K562 (cell line): ENCODE data around the gene IRAK2. TPM values are rescaled to one million over a fixed set of nuclear protein-coding genes. Genes with fewer than 3 reads are reported as not detected.

Experiments
- ATAC-seq: fragments of 200-7000 bp; cut with Tn5 transposase; 3 replicates; pipeline ENCODE4 v1.9.1; 2020; ENCODE audit warnings: moderate library complexity
- BruUV-seq: library from RNA; stranded (reverse); fragments of 400-500 nt; replicated peaks from 2 replicates; lab custom pipeline; 2021; lab: Mats Ljungman, UMichigan
- CTCF ChIA-PET: fragments of 300-600 bp; formaldehyde crosslinking; extraction: SDS; loops from one replicate; lab custom pipeline; 2021; ENCODE audit warnings: low intra/inter-chr PET ratio; lab: Yijun Ruan, JAX
- POLR2A ChIA-PET: fragments of 300-600, 350-650 bp; sonication (Branson Sonifier 250); formaldehyde crosslinking; extraction: SDS; loops from one replicate; lab custom pipeline; 2021; ENCODE audit warnings: antibody characterized with exemption, inconsistent platforms; lab: Yijun Ruan, JAX
- DNase-seq, 4 experiments: peaks; one replicate each; pipeline versions ENCODE4 v3.0.0 to v3.0.0-alpha.2; 2011 to 2018; ENCODE audit warnings: low spot score in 3 of 4, mixed read lengths in 3 of 4; ENCODE audit errors: extremely low read depth in 1 of 4
- FAIRE-seq: peaks from 2 replicates; lab custom pipeline; 2011; peaks lifted over from hg19 to GRCh38; lab: Jason Lieb, UNC
- H2AFZ ChIP-seq: 2 replicates; pipeline ENCODE4 v1.6.0; 2011; ENCODE audit warnings: low read depth, low read length, control low read depth, inconsistent platforms
- H3K27ac ChIP-seq: fragments of 200-600 bp; 3 replicates; pipeline ENCODE4 v1.8.0; 2011; ENCODE audit warnings: low read depth, mild to moderate bottlenecking, control low read depth, inconsistent platforms, low read length, moderate library complexity, mixed read lengths; ENCODE audit errors: extremely low read depth
- H3K27me3 ChIP-seq, 2 experiments: fragments of 300-600 bp in 1 of 2; 2 replicates in 1 of 2; 3 replicates in 1 of 2; pipeline versions ENCODE4 v1.6.0 to v1.8.0; 2011; ENCODE audit warnings: inconsistent platforms in 2 of 2, low read length in 2 of 2, mild to moderate bottlenecking in 1 of 2, mixed read lengths in 1 of 2, moderate library complexity in 1 of 2; ENCODE audit not compliant: control insufficient read depth in 2 of 2, insufficient read depth in 2 of 2
- H3K36me3 ChIP-seq: fragments of 300-600 bp; 3 replicates; pipeline ENCODE4 v1.8.0; 2011; ENCODE audit warnings: mild to moderate bottlenecking, low read length, inconsistent platforms; ENCODE audit not compliant: control insufficient read depth, insufficient read depth
- H3K4me1 ChIP-seq, 2 experiments: fragments of 200-600 bp in 1 of 2; replicated peaks in 1 of 2; 2 replicates in 1 of 2; 3 replicates in 1 of 2; pipeline versions ENCODE4 v1.5.1 to v1.8.0; 2011; ENCODE audit warnings: inconsistent platforms in 2 of 2, low read length in 2 of 2, mild to moderate bottlenecking in 1 of 2, mixed read lengths in 1 of 2, moderate library complexity in 1 of 2; ENCODE audit not compliant: control insufficient read depth in 2 of 2, insufficient read depth in 2 of 2
- H3K4me2 ChIP-seq: 2 replicates; pipeline ENCODE4 v1.6.1; 2011; ENCODE audit warnings: low read length, control low read depth, inconsistent platforms, mixed read lengths; ENCODE audit not compliant: insufficient read depth
- H3K4me3 ChIP-seq: fragments of 200-600 bp; sonication (generic), shearing (Covaris generic); 2 replicates; pipeline ENCODE4 v1.5.1; 2016; ENCODE audit warnings: control low read depth, inconsistent platforms
- H3K79me2 ChIP-seq: fragments of 200-600 bp; 3 replicates; pipeline ENCODE4 v1.8.0; 2011; ENCODE audit warnings: low read length, inconsistent platforms; ENCODE audit not compliant: control insufficient read depth, insufficient read depth
- H3K9ac ChIP-seq, 2 experiments: 2 replicates each; pipeline versions ENCODE4 v1.6.0 to v1.6.1; 2011; ENCODE audit warnings: low read depth in 2 of 2, low read length in 2 of 2, control low read depth in 1 of 2, inconsistent platforms in 1 of 2, mild to moderate bottlenecking in 1 of 2, mixed read lengths in 1 of 2; ENCODE audit not compliant: insufficient read depth in 1 of 2
- H3K9me1 ChIP-seq: one replicate; pipeline ENCODE4 v1.6.0; 2011; ENCODE audit warnings: inconsistent platforms, mild to moderate bottlenecking, low read length, moderate library complexity; ENCODE audit not compliant: control insufficient read depth, insufficient read depth
- H3K9me3 ChIP-seq: replicated peaks from 2 replicates; pipeline ENCODE4 v1.5.1; 2011; ENCODE audit warnings: low read depth, low read length, inconsistent platforms; ENCODE audit not compliant: control insufficient read depth, insufficient read depth
- H4K20me1 ChIP-seq: replicated peaks from 2 replicates; pipeline ENCODE4 v1.6.1; 2011; ENCODE audit warnings: low read length, inconsistent platforms, mixed read lengths; ENCODE audit not compliant: control insufficient read depth, insufficient read depth
- BCOR ChIP-seq: fragments of 450-650 bp; IDR thresholded peaks from 2 replicates; pipeline ENCODE4 v1.6.1; 2016
- BRCA1 ChIP-seq, 2 experiments: fragments of 450-650 bp in 1 of 2; sonication (generic) in 1 of 2; formaldehyde crosslinking in 1 of 2; IDR thresholded peaks; 2 replicates each; pipeline versions ENCODE4 v1.5.0 to v1.6.1; 2017 to 2020; ENCODE audit warnings: mild to moderate bottlenecking in 1 of 2, missing genetic modification reagents in 1 of 2
- CBFB ChIP-seq: sonication (generic); formaldehyde crosslinking; IDR thresholded peaks from 2 replicates; pipeline ENCODE4 v1.4.0; 2020; ENCODE audit warnings: mild to moderate bottlenecking, missing genetic modification reagents
- CHCHD3 ChIP-seq: fragments of 250-450 bp; sonication (Bioruptor Pico); IDR thresholded peaks from 2 replicates; pipeline ENCODE4 v2.1.2; 2022; ENCODE audit warnings: mild to moderate bottlenecking
- HDAC1 ChIP-seq, 2 experiments: fragments of 450-650 bp; IDR thresholded peaks; 2 replicates each; pipeline ENCODE4 v1.6.1; 2016 to 2017; ENCODE audit warnings: inconsistent platforms in 1 of 2, mild to moderate bottlenecking in 1 of 2, moderate library complexity in 1 of 2
- ILF3 ChIP-seq: fragments of 450-650 bp; IDR thresholded peaks from 2 replicates; pipeline ENCODE4 v1.6.1; 2018; ENCODE audit warnings: antibody characterized with exemption, mild to moderate bottlenecking, moderate library complexity, borderline replicate concordance
- KDM1A ChIP-seq, 2 experiments: fragments of 450-650 bp; IDR thresholded peaks; 2 replicates each; pipeline ENCODE4 v1.6.1; 2016; ENCODE audit warnings: mild to moderate bottlenecking in 2 of 2
- NCOA6 ChIP-seq: fragments of 450-650 bp; IDR thresholded peaks from 2 replicates; pipeline ENCODE4 v1.6.1; 2017; ENCODE audit warnings: mild to moderate bottlenecking
- NFATC3 ChIP-seq: fragments of 450-650 bp; IDR thresholded peaks from 2 replicates; pipeline ENCODE4 v1.6.1; 2017; ENCODE audit warnings: mild to moderate bottlenecking
- NR2C2 ChIP-seq, 2 experiments: fragments of 200-800 bp in 1 of 2; sonication (Bioruptor generic) in 1 of 2; sonication (generic) in 1 of 2; formaldehyde crosslinking in 1 of 2; IDR thresholded peaks; 2 replicates each; pipeline versions ENCODE4 v1.6.1 to v1.8.0; 2016 to 2022; ENCODE audit warnings: mild to moderate bottlenecking in 1 of 2, missing compliant biosample characterization in 1 of 2, missing genetic modification characterization in 1 of 2, missing genetic modification reagents in 1 of 2
- SMAD3 ChIP-seq: fragments of 450-650 bp; formaldehyde crosslinking; conservative IDR thresholded peaks from 2 replicates; pipeline ENCODE4 v1.4.0; 2020; ENCODE audit warnings: mild to moderate bottlenecking
- TSHZ1 ChIP-seq: fragments of 250-450 bp; sonication (Bioruptor Pico); IDR thresholded peaks from 2 replicates; pipeline ENCODE4 v1.4.0; 2020; ENCODE audit warnings: mild to moderate bottlenecking, moderate library complexity
- ZFP1 ChIP-seq: fragments of 450-650 bp; formaldehyde crosslinking; IDR thresholded peaks from 2 replicates; pipeline ENCODE4 v1.4.0; 2020; ENCODE audit warnings: mild to moderate bottlenecking, mixed read lengths
- ZNF644 ChIP-seq: fragments of 200-800 bp; sonication (Bioruptor generic); IDR thresholded peaks from 2 replicates; pipeline ENCODE4 v1.6.1; 2016; ENCODE audit warnings: low read depth, missing genetic modification characterization, missing compliant biosample characterization
- WGBS: fragments of 100-300 bp; shearing (Covaris generic); methylation state at CpG from one replicate; pipeline ENCODE4 v1.1.6; 2016; ENCODE audit warnings: low coverage, mixed read lengths; ENCODE audit not compliant: insufficient coverage; ENCODE audit errors: missing lambda C conversion rate; 5-methylcytosine and 5-hydroxymethylcytosine counted together
- in situ Hi-C: fragments of 300-500 bp; cut with MboI; formaldehyde crosslinking; loops from 4 replicates; pipeline ENCODE4 v1.15.0; 2018; ENCODE audit warnings: inconsistent platforms, mixed read lengths
- intact Hi-C: fragments of 100-400 bp; cut with micrococcal nuclease; formaldehyde crosslinking; loops from 2 replicates; pipeline ENCODE4 v1.14.2; 2022
- polyA plus RNA-seq, 8 experiments: library from polyadenylated mRNA; depleted of rRNA in 4 of 8; stranded (reverse) in 5 of 8; unstranded in 3 of 8; fragments of >200 nt; fragmentation: Nextera tagmentation in 2 of 8; fragmentation: Illumina TruSeq in 1 of 8; extraction: Ambion mirVana in 2 of 8; extraction: Trizol in 1 of 8; gene quantifications; 2 replicates each; pipeline versions ENCODE4 v1.2.1 to v1.2.3, GENCODE V29; 2011 to 2014; ENCODE audit warnings: inconsistent platforms in 1 of 8, missing spikeins in 1 of 8
- total RNA-seq, 7 experiments: library from RNA; depleted of rRNA in 6 of 7; stranded (reverse); fragments of >200 nt in 6 of 7; fragmentation: Illumina TruSeq in 2 of 7; extraction: Trizol in 2 of 7; gene quantifications; 2 replicates each; pipeline versions ENCODE4 v1.2.1 to v1.2.3, GENCODE V29; 2011 to 2021; ENCODE audit warnings: low replicate concordance in 1 of 7
- TF ChIP-seq, protein P1 (sequence below): fragments of 450-650 bp; IDR thresholded peaks from 2 replicates; pipeline ENCODE4 v1.6.1; 2016; ENCODE audit warnings: missing biosample characterization, missing genetic modification characterization
- TF ChIP-seq, protein P2 (sequence below): fragments of 250-450 bp; sonication (Bioruptor Pico); IDR thresholded peaks from 2 replicates; pipeline ENCODE4 v1.5.0; 2021

IRAK2 gene
- total and polyA plus RNA-seq, 9 of the 15 experiments (the other 6 are each of a cell fraction or from before 2014, with no cell fraction given) = 0.42 to 4.4 (median 2.7) TPM

- TF ChIP-seq NR2C2 (CRISPR knock-in tag; IDR thresholded peaks at IDR 0.05) (no peak), NR2C2 (tag; IDR thresholded peaks at IDR 0.05) (no peak), KDM1A (IDR thresholded peaks at IDR 0.05) (no peak), BCOR (no peak), SMAD3 (CRISPR knock-in tag) (no peak), ILF3 (no peak), ZFP1 (no peak)
- TF ChIP-seq, protein P1, sequence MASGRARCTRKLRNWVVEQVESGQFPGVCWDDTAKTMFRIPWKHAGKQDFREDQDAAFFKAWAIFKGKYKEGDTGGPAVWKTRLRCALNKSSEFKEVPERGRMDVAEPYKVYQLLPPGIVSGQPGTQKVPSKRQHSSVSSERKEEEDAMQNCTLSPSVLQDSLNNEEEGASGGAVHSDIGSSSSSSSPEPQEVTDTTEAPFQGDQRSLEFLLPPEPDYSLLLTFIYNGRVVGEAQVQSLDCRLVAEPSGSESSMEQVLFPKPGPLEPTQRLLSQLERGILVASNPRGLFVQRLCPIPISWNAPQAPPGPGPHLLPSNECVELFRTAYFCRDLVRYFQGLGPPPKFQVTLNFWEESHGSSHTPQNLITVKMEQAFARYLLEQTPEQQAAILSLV (tag) = no peak
- TF ChIP-seq, all 486 proteins: peak for 0
Measured at GRCh38 chr3:10284496-10284895, 119.8 kb downstream of the IRAK2 start (continued).

- 85% methylated on average over 12 of the region's 12 CpGs for WGBS
- ChIA-PET CTCF (no interaction called here), POLR2A (interaction anchor here (0.7 to 2.8 kb wide), 6 partner anchors 9 to 35 kb away, joined by 3 to 9 read pairs (median 4); no protein-coding TSS in a partner anchor)
- ATAC-seq = no peak
- Histone ChIP-seq H3K4me2 (no peak overlapping the region), H3K4me1 (peaks cover 2 to 3% of the 10 kb centered on the region in 2 experiments; a peak in 3 of 5 replicates), H3K36me3 (peaks cover 51% of the 10 kb centered on the region), H4K20me1 (no peaks in the 10 kb centered on the region), H3K79me2 (no peaks in the 10 kb centered on the region), H3K9ac (no peak overlapping the region), H3K9me3 (no peaks in the 10 kb centered on the region), H3K27ac (no peak overlapping the region), H3K27me3 (no peaks in the 10 kb centered on the region), H2AFZ (no peak overlapping the region), H3K9me1 (no peaks in the 10 kb centered on the region), H3K4me3 (no peak overlapping the region)
- BruUV-seq = no TSS peak
- in situ Hi-C loops = no loop called here
- no peak for FAIRE-seq
- intact Hi-C loops = no loop called here
- no peak for DNase-seq
- TF ChIP-seq TSHZ1 (no peak), NCOA6 (no peak), ZNF644 (tag) (no peak), BRCA1 (IDR thresholded peaks at IDR 0.05) (no peak), BRCA1 (CRISPR knock-in tag; IDR thresholded peaks at IDR 0.05) (no peak), CHCHD3 (CRISPR knock-in tag) (no peak), CBFB (CRISPR knock-in tag) (no peak), HDAC1 (IDR thresholded peaks at IDR 0.05) (no peak), NFATC3 (no peak)
- TF ChIP-seq, protein P2, sequence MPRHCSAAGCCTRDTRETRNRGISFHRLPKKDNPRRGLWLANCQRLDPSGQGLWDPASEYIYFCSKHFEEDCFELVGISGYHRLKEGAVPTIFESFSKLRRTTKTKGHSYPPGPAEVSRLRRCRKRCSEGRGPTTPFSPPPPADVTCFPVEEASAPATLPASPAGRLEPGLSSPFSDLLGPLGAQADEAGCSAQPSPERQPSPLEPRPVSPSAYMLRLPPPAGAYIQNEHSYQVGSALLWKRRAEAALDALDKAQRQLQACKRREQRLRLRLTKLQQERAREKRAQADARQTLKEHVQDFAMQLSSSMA = no peak
Measured at GRCh38 chr3:10285272-10286132, 120.8 kb downstream of the IRAK2 start.
